Fibroblast of skin of right biceps (primary cell): ENCODE measurements around the gene NTM.
"Not testable (repeated sequence)": the region's sequence is repeated elsewhere in the genome, so short reads cannot be mapped to it uniquely, and the experiment has no call there.

Source experiments
- DNase-seq: peaks from one replicate; pipeline ENCODE4 v3.0.0-alpha.2; 2013

The NTM gene

DNA sequence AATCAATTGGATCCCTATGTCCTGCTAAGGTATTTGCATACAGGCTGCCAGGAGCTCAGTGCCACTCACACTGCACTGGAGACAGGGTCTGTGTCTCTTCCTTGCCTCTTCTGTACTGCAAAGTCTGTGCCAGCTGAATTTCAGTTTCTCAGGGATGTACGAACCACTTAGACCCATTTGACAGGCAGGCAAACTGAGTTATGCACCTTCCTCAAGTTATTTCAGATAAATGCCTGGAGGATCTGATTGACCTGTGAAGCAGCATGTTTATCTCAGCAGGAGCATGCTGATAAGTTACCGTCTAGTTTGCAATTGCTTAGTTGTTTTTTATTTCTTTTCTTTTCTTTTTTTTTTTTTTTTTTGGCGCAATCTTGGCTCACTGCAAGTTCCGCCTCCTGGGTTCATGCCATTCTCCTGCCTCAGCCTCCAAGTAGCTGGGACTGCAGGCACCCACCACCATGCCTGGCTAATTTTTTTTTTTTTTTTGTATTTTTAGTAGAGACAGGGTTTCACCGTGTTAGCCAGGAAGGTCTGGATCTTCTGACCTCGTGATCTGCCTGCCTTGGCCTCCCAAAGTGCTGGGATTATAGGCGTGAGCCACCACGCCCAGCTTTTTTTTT is 54.0 kb downstream of the NTM start:
- not testable (repeated sequence) for DNase-seq

- no peak for DNase-seq
These were observed 54.9 kb downstream of the NTM start for GRCh38 chr11:131425285-131425684.

DNA sequence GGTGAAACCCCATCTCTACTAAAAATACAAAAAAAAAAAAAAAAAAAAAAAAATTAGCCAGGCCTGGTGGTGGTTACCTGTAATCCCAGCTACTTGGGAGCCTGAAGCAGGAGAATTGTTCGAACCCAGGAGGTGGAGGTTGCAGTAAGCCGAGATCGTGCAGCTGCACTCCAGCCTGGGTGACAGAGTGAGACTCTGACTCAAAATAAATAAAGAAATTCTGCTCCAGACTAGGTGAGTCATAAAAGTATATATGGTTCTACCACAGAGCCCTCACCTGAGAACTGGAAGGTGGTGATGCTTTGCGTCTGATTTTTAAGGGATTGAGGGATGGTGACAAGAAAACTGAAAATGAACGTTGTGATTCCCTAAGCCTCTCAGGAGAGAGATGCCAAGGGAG is 58.4 kb downstream of the NTM start:
- DNase-seq = no peak

GRCh38 chr11:131430473-131431208 is 60.2 kb downstream of the NTM start:
- peak; percentile 60 for DNase-seq

DNA sequence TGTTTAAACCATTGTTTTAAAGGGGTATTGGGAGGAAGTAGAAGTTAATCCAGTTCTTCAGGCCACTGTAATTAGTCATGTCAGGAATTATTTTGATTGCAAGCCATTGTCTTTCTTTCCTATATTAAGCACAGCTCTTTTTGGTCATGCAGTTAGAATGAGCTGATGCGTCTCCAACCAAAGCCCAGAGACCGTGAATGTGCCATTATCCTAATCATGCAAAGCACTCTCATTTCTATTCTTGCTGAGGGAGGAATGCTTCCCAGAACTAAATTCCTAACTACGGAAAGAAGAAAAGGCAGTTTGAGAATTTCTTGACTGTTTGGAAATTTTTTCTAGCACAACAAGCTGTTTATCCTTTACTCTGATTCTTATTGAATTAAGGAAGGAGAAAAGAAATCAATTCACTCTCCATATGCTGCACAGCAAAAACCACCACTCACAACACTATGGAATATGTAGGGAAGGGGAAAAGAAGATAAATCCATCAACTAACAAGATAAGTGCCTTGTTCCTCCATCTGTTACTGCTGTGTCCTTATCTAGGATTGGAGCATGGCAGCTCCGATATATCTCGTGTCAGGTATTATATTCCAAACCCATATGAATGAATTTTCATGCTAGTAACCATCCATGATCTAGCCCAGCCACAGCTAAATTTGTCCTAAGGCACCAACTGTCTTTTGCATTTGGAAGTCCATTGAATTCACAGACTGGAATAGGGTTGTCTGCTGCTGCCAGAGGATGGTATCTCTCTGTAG is 70.8 kb downstream of the NTM start:
- DNase-seq = no peak

DNA sequence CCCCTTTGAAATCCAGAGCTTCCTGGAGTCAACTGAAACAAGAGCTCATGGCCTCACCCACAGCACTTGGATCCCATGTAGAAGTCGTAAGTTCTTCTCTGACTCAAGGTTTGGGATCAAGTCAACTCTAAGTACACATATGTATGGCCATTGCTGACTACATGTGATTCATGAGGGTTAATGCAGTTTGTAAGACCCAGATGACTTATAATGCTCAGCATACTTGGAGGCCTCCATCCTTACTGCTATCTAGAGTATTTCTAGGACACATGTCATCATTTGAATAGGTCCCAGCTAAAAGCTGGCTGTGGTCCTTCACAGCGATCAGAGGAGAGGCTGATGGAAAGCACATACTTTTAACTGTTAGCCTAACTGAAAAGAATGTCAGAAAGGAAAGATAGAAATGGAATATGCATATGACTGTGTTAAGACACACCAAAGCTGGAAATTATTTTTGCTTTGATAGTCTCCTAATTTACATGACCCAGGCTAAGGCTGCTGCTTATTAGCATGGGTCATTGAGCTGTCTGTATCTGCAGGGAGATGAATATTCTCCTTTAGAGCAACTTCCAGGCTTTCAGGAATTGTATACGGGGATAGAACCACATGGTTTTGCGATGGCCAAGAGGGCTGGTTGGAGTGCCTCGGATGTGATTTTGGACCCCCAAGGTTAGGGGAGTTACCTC is 76.3 kb downstream of the NTM start:
- no peak for DNase-seq

- no peak for DNase-seq
These were observed 76.9 kb downstream of the NTM start for GRCh38 chr11:131447277-131447815.

DNA sequence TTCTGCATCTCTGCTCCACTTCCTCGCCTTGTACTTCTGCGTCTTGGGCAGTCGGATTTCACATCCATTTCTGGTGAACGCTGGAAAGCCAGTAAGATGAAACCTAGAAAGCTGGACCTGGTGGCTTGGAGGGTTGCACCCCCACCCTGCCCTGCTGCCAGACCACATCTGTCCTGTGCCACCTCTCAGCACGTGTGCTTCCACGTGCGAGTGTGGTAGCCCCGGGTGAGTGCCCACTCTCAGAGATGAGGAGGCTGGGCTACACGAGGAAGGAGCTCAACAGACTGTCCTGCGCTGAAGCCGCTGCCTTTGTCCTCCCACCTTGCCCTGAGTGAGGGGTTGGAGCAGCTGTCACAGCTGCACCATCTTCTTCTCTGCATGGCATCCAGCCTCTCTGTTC is 77.5 kb downstream of the NTM start:
- no peak for DNase-seq

GRCh38 chr11:131449036-131450019 is 78.9 kb downstream of the NTM start:
- DNase-seq = no peak

GRCh38 chr11:131454490-131454889 is 84.1 kb downstream of the NTM start:
- DNase-seq = no peak

DNA sequence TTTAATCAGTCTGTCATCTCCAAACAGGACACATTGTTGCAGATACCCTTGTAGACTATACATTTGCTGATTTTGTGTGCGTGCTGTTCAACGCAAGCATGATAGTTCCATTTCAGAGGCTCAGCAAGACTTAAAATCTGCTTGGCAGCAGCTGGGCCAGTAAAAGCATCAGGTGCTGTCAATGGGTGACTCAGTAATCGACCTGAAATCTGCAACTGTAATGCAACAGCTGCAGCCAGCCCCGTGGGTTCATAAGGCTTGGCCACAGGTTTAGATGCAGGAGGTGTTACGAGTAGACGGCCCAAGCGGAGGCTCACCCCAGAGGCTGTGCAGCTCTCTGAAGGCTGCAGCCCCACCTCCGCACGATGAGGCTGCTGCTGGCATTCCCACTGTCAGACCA is 84.6 kb downstream of the NTM start:
- DNase-seq = no peak

- no peak for DNase-seq
These were observed 85.7 kb downstream of the NTM start for GRCh38 chr11:131455843-131456704.

DNA sequence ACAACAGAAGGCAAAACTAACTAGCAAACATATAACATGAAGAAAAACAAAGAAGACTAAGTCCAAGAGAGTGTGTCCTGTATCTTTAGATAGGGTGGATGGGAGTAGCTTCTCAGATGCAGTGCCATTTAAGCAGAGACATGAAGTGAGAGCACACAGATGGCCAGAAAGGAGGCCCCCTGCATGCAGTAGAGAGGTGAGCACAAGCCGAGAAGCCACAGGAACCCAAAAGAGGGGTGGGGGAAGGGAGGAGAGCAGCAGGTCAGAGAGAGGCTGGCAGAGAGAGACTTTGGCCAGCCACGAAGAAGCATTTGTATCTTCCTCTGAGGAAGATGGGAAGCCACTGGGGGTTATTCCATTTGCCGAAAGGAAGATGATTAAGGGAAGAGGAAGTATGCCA is 86.7 kb downstream of the NTM start:
- DNase-seq = no peak

- DNase-seq = no peak
These were observed 88.0 kb downstream of the NTM start for GRCh38 chr11:131458421-131458820.

DNA sequence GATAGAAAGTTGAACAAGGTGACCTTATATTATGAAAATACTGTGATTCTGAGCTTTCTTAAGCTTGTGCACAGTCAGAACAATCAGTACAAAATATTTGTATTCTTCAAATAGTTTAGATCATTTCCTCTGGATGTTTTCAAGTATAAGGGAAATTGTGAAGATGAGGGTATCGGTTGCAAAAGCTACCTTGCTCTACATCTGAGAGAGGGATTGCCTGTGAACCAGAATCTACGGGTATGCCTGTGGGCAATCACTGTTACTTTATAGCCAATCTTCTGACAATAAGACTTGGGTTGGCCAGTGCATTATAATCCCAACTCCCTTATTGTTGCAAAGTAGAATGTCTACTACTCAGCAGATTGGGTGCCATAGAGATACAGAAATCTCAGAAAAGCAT is 90.5 kb downstream of the NTM start:
- no peak for DNase-seq

DNA sequence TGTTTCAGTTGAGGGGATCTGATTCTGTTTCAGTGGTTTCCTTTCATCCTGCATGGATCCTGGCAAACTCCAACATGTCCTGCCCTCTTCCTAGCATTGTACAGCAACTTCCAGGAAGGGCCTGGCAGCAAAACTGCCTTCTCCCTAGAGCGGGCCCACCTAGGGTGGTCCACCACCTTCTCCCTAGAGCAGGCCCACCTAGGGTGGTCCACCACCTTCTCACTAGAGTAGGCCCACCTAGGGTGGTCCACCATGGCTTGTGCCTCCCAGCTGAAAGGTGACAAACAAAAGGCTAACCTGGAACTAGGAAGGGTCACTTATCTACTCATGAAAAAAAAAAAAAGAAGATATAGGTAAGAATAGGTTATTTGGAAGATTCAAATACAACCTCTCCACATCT is 92.2 kb downstream of the NTM start:
- no peak for DNase-seq

DNA sequence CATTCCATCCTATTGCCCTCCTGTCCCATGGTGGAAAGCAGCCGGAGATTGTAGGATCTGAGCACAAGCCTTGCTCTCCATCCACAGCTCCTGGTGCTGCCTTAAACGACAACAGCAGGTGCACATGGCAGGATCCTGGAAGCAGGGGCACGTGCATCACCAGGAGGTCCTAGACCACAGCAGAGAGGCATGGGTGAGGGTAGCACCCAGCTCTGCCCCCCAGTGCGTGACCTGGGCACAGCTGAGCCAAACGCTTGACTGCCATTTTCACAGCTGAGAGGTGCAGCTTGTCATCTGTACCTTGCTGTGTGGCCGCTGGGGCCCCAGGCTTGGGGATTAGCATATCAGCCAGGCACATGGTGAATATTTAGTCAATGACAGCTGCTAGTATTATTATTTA is 92.7 kb downstream of the NTM start:
- DNase-seq = no peak

GRCh38 chr11:131463649-131464425 is 93.4 kb downstream of the NTM start:
- no peak for DNase-seq

GRCh38 chr11:131464461-131464860 is 94.0 kb downstream of the NTM start:
- DNase-seq = no peak

- no peak for DNase-seq
These were observed 94.6 kb downstream of the NTM start for GRCh38 chr11:131465039-131465438.
